Glomerular endothelial cell (primary cell): Measurements from ENCODE around the gene RRP7A. TPM values are rescaled to one million over a fixed set of nuclear protein-coding genes. Genes with fewer than 3 reads are reported as not detected.
"Not testable (repeated sequence)": the region's sequence is repeated elsewhere in the genome, so short reads cannot be mapped to it uniquely, and the experiment has no call there.

Experiments
- DNase-seq: peaks from one replicate; pipeline ENCODE4 v3.0.0-alpha.2; 2011; ENCODE audit warnings: low read depth, low spot score; ENCODE audit errors: extremely low read depth
- total RNA-seq: library from RNA; depleted of rRNA; stranded (reverse); fragments of >200 nt; gene quantifications from 2 replicates; pipeline ENCODE4 v1.2.3, GENCODE V29; 2015

The RRP7A gene
- total RNA-seq, 1 donor from 2014 or later, result 28.5 TPM

- DNase-seq, result no peak
These were observed 19.3 kb downstream of the RRP7A start for GRCh38 chr22:42500161-42500835.

- not testable (repeated sequence) for DNase-seq
These were observed 19.8 kb downstream of the RRP7A start for GRCh38 chr22:42499773-42500160.

GRCh38 chr22:42495533-42496141 is 24.0 kb downstream of the RRP7A start:
- not testable (repeated sequence) for DNase-seq

GRCh38 chr22:42493393-42493792 is 26.2 kb downstream of the RRP7A start:
- DNase-seq, result no peak

- DNase-seq, result no peak
These were observed 27.3 kb downstream of the RRP7A start for GRCh38 chr22:42492323-42492690.

GRCh38 chr22:42490243-42490832 is 29.3 kb downstream of the RRP7A start:
- no peak for DNase-seq

- DNase-seq, result no peak
These were observed 30.6 kb downstream of the RRP7A start for GRCh38 chr22:42489000-42489399.

- no peak for DNase-seq
These were observed 35.1 kb downstream of the RRP7A start for GRCh38 chr22:42484506-42484905.

GRCh38 chr22:42483610-42484223 is 35.9 kb downstream of the RRP7A start:
- not testable (repeated sequence) for DNase-seq

- no peak for DNase-seq
These were observed 44.5 kb downstream of the RRP7A start for GRCh38 chr22:42475122-42475521.

- peak; percentile 34 for DNase-seq
These were observed 46.0 kb downstream of the RRP7A start for GRCh38 chr22:42473484-42474193.

- no peak for DNase-seq
These were observed 46.9 kb downstream of the RRP7A start for GRCh38 chr22:42472671-42473070.

- DNase-seq, result no peak
These were observed 48.2 kb downstream of the RRP7A start for GRCh38 chr22:42471441-42471840.

GRCh38 chr22:42470366-42471082 is 49.1 kb downstream of the RRP7A start:
- DNase-seq, result no peak

- DNase-seq, result no peak
These were observed 50.8 kb downstream of the RRP7A start for GRCh38 chr22:42468841-42469240.

- no peak for DNase-seq
These were observed 57.6 kb downstream of the RRP7A start for GRCh38 chr22:42462016-42462415.

GRCh38 chr22:42461511-42461910 is 58.1 kb downstream of the RRP7A start:
- DNase-seq, result no peak
